K562 (cell line): Measurements from ENCODE around the gene TNIP1.

Source experiments
- SMARCB1 ChIP-seq: IDR thresholded peaks from 2 replicates; pipeline ENCODE4 v1.6.1; 2011; ENCODE audit warnings: improper control_type of control experiment, low read depth; ENCODE audit not compliant: insufficient read length
- ZNF140 ChIP-seq: fragments of 250-450 bp; sonication (Bioruptor Pico); IDR thresholded peaks from 2 replicates; pipeline ENCODE4 v1.8.0; 2021; ENCODE audit warnings: moderate library complexity, mild to moderate bottlenecking, inconsistent platforms
- TF ChIP-seq, protein P1 (sequence below), 3 experiments: IDR thresholded peaks in 2 of 3; conservative IDR thresholded peaks in 1 of 3; 2 replicates each; pipeline ENCODE4 v1.5.1; 2011 to 2012; ENCODE audit warnings: low read length in 3 of 3, mild to moderate bottlenecking in 3 of 3, control low read depth in 2 of 3, improper control_type of control experiment in 1 of 3, inconsistent platforms in 1 of 3, low read depth in 1 of 3, mixed read lengths in 1 of 3, moderate library complexity in 1 of 3; ENCODE audit not compliant: insufficient read depth in 2 of 3

DNA sequence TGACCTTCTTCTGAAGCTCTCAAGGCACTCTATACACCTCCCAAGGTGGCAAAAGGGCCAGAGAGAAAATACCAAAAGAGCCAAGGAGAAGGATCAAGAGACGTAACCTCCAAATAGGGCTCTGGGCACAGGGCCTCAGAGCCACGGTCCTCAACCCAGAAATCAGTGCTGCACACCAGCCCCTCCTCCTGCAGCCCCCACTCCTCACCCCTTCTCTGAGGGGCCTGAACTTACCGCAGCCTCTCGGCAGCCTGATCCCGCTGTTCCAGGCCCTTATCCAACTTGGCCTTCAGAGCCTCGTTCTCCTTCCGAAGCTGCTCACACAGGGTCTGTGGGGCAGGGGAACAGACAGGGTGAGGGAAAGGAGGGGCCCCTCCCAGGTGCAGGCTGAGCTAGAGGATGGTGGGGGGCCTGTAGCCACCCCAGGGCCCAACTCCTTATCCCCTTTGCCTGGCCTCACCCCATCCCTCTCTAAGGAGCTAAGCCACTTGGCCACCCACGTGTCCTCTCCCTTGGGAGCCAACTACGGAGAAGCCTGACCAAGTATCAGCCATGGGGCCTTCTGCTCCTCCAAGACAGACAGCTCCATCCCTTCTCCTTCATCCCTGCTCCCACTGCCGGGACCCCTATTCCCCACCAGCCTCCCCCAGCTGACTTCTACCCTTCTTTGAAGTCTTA, 28.8 kb downstream of the TNIP1 start:
- TF ChIP-seq ZNF140 (CRISPR knock-in tag) (no peak), SMARCB1 (no peak)
- TF ChIP-seq, protein P1, sequence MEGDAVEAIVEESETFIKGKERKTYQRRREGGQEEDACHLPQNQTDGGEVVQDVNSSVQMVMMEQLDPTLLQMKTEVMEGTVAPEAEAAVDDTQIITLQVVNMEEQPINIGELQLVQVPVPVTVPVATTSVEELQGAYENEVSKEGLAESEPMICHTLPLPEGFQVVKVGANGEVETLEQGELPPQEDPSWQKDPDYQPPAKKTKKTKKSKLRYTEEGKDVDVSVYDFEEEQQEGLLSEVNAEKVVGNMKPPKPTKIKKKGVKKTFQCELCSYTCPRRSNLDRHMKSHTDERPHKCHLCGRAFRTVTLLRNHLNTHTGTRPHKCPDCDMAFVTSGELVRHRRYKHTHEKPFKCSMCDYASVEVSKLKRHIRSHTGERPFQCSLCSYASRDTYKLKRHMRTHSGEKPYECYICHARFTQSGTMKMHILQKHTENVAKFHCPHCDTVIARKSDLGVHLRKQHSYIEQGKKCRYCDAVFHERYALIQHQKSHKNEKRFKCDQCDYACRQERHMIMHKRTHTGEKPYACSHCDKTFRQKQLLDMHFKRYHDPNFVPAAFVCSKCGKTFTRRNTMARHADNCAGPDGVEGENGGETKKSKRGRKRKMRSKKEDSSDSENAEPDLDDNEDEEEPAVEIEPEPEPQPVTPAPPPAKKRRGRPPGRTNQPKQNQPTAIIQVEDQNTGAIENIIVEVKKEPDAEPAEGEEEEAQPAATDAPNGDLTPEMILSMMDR (IDR thresholded peaks at IDR 0.05 in 2 of 3, conservative IDR thresholded peaks at IDR 0.05 in 1 of 3; ENCODE audit: insufficient read depth in 2 of 3, low read depth in 1 of 3, low read length in 3 of 3): no peak
